Measurements from ENCODE around the gene ITGA3. TPM values are rescaled to one million over a fixed set of nuclear protein-coding genes. Genes with fewer than 3 reads are reported as not detected.

The ITGA3 gene
- total RNA-seq, 4 donors from 2014 or later = 145 to 246 (median 172) TPM

DNA sequence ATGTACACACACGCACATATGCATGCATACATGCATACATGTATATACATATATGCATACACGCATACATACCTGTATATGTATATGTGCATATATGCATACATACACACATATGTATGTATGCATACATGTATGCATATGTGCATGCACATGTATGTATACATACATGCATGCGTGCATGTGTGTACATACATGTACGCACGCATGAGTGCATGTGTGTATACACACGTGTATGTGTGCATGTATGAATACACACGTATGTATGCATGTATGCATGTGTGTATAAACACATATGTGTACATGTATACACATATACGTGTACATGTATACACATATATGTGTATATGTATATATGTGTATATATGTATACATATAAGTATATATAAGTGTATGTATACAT lies 32.4 kb upstream of the ITGA3 start:
- Histone ChIP-seq H3K4me3 (replicated peaks in 1 of 3) (no peak overlapping the region), H3K27me3 (no peaks in the 10 kb centered on the region), H3K4me1 (peaks cover 19 to 24% of the 10 kb centered on the region in 2 donors), H3K9me3 (no peaks in the 10 kb centered on the region), H3K36me3 (no peaks in the 10 kb centered on the region), H3K27ac (no peak overlapping the region)
- no peak for DNase-seq
- 62 to 64% methylated on average over 8 of the region's 8 CpGs for WGBS, 2 donors
- no peak for TF ChIP-seq POLR2A (IDR thresholded peaks at IDR 0.05)
- TF ChIP-seq, protein P1, sequence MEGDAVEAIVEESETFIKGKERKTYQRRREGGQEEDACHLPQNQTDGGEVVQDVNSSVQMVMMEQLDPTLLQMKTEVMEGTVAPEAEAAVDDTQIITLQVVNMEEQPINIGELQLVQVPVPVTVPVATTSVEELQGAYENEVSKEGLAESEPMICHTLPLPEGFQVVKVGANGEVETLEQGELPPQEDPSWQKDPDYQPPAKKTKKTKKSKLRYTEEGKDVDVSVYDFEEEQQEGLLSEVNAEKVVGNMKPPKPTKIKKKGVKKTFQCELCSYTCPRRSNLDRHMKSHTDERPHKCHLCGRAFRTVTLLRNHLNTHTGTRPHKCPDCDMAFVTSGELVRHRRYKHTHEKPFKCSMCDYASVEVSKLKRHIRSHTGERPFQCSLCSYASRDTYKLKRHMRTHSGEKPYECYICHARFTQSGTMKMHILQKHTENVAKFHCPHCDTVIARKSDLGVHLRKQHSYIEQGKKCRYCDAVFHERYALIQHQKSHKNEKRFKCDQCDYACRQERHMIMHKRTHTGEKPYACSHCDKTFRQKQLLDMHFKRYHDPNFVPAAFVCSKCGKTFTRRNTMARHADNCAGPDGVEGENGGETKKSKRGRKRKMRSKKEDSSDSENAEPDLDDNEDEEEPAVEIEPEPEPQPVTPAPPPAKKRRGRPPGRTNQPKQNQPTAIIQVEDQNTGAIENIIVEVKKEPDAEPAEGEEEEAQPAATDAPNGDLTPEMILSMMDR (IDR thresholded peaks at IDR 0.05) = no peak
- intact Hi-C loops (cut with DNase I) = no loop called here

DNA sequence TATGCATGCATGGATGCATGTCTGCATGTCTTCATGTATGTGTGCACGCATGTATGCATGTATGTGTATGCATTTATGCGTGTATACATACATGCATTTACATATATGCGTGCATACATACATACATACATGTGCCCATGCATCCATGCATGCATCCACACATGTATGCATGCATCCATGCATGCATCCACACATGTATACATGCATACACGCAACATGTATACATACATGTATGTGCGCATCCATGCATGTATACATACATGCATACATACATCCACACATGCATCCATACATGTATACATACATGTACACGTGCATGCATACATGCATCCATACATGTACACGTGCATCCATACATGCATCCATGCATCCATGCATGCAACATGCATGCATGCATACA lies 31.1 kb upstream of the ITGA3 start:
- intact Hi-C loops (cut with DNase I) = no loop called here
- Histone ChIP-seq H3K27me3 (no peaks in the 10 kb centered on the region), H3K36me3 (no peaks in the 10 kb centered on the region), H3K4me1 (peaks cover 23 to 29% of the 10 kb centered on the region in 2 donors), H3K9me3 (no peaks in the 10 kb centered on the region), H3K27ac (no peak overlapping the region), H3K4me3 (replicated peaks in 1 of 3) (no peak overlapping the region)
- WGBS, 2 donors = 33 to 39% methylated on average over 6 to 7 of the region's 7 CpGs
- DNase-seq = no peak
- no peak for TF ChIP-seq POLR2A (IDR thresholded peaks at IDR 0.05)
- TF ChIP-seq, protein P1 (IDR thresholded peaks at IDR 0.05) = no peak

DNA sequence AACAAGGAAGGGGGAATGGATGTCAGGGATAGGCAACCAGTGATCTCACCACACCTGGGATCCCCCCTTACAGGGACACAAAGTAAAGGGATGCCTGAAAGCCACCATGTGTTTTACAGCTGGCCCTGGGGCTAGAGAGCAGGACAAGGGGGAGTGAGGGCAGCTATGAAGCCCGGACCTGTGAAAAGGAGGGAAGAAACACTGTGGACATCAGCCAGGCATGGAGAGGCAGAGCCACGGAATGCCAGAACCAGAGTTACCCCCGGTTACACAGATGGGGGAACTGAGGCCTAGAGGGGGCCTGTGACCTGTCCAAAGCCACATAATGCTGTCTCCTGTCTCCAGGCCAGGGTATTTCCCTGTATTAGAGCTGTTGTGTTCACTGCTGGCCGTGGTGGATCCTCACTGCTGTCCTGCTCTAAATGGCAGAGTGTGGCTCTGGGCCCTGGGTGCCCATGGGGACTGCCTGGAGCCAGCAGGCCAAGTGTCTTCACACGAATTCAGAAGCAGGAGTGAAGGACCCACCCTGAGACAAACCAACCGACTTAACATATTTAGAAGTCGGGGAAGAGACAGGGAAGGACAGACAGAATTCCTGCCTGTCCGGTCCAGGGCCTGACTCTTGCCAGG lies 29.7 kb upstream of the ITGA3 start:
- WGBS, 2 donors = 61 to 67% methylated on average over 7 of the region's 8 CpGs
- intact Hi-C loops (cut with DNase I) = loop anchor here (2.0 kb wide), 1 partner anchor 63 kb away; no protein-coding TSS in a partner anchor
- H3K4me1 ChIP-seq = peaks cover 28 to 35% of the 10 kb centered on the region in 2 donors
- no peaks in the 10 kb centered on the region for H3K9me3 ChIP-seq
- H3K4me3 ChIP-seq (replicated peaks in 1 of 3) = no peak overlapping the region
- no peak for DNase-seq
- TF ChIP-seq, protein P1 (IDR thresholded peaks at IDR 0.05) = no peak
- no peak for TF ChIP-seq POLR2A (IDR thresholded peaks at IDR 0.05)
- no peaks in the 10 kb centered on the region for H3K36me3 ChIP-seq
- no peak overlapping the region for H3K27ac ChIP-seq
- no peaks in the 10 kb centered on the region for H3K27me3 ChIP-seq

DNA sequence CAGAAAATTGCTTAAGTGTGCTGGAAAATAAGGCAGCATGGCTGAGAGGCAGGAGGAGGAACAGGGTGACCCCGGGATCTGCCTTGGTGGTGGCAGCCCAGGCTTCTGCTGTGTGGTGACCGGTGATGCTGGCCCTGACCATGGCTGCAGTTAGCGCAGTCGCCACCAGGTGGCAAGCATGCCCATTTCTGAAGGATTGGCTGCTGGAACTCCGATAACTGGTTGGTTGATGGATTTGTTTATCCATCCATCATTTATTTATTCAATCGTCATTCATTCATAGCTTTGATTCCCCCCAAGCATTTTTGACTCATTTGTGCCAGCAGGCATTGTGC lies 29.1 kb upstream of the ITGA3 start:
- Histone ChIP-seq H3K27me3 (no peaks in the 10 kb centered on the region), H3K4me1 (peaks cover 28 to 35% of the 10 kb centered on the region in 2 donors), H3K4me3 (replicated peaks in 1 of 3) (no peak overlapping the region), H3K9me3 (no peaks in the 10 kb centered on the region), H3K27ac (no peak overlapping the region), H3K36me3 (no peaks in the 10 kb centered on the region)
- intact Hi-C loops (cut with DNase I) = loop anchor here (2.0 kb wide), 1 partner anchor 62 kb away; no protein-coding TSS in a partner anchor
- DNase-seq = peak; percentile 88 to 90
- no peak for TF ChIP-seq POLR2A (IDR thresholded peaks at IDR 0.05)
- TF ChIP-seq, protein P1 (IDR thresholded peaks at IDR 0.05) = peak; percentile 91 to 96 (median 94)
- WGBS, 2 donors = 0 to 2% methylated on average over 6 of the region's 6 CpGs

DNA sequence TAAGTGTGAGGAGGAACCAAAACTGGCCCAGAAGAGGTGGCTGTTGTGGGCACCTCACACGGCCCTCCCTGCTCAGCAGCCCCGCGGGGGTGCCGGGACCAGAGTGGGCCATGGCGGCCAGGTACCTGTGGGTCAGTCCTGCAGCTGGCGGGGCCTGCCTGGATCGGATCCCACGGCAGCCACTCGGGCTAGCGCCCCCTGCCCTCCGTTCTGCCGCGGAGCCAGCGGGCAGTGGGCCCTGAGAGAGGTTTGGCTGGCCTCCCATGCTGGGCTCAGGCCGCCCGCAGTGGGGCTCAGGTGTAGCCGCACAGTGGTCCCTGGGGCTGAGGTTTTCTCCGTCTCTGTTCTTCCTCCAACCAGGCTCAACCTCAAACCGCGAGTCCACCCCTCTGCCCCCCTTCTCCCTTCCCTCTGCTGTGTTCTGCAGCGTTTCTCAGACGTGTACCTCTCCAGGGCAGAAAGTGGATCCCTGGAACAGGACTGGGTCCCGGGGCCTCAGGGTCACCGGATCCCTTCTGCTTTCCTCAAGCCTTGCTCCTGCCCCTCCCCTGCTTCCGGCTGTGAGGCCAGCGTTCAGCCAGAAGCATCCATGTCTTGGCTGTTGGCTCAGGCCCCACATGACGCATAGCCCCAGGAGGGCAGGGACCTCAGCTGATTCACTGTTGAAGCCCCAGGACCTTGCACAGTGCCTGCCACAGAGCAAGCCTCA lies 28.6 kb upstream of the ITGA3 start:
- peak; percentile 37 to 63 for DNase-seq
- Histone ChIP-seq H3K4me3 (replicated peaks in 1 of 3) (no peak overlapping the region), H3K27ac (peak overlapping the region in 2 of 3 donors; percentile 59 to 84), H3K36me3 (no peaks in the 10 kb centered on the region), H3K9me3 (no peaks in the 10 kb centered on the region), H3K4me1 (peaks cover 28 to 35% of the 10 kb centered on the region in 2 donors), H3K27me3 (no peaks in the 10 kb centered on the region)
- WGBS, 2 donors = 7 to 13% methylated on average over 13 to 25 of the region's 27 CpGs
- intact Hi-C loops (cut with DNase I) = loop anchor here (2.0 kb wide), 1 partner anchor 61 kb away; no protein-coding TSS in a partner anchor
- no peak for TF ChIP-seq POLR2A (IDR thresholded peaks at IDR 0.05)
- TF ChIP-seq, protein P1 (IDR thresholded peaks at IDR 0.05) = no peak

Measured in thyroid gland (tissue), 4 donors.